NOMO-1 treated with dmso at 0.1 percent for 144 hours (cell line): ENCODE measurements around the gene ZNF286A.
"Not testable (repeated sequence)": the region's sequence is repeated elsewhere in the genome, so short reads cannot be mapped to it uniquely, and the experiment has no call there.

ENCODE experiments used
- DNase-seq: peaks from one replicate; lab custom pipeline; 2025; ENCODE audit not compliant: unreplicated experiment; lab: John Stamatoyannopoulos, UW

Gene ZNF286A

GRCh38 chr17:15768865-15769533 lies 69.4 kb downstream of the ZNF286A start:
- DNase-seq, result not testable (repeated sequence)
